HL-60/S4 (cell line): Measurements from ENCODE around the gene IGSF5.
"Not testable (repeated sequence)": the region's sequence is repeated elsewhere in the genome, so short reads cannot be mapped to it uniquely, and the experiment has no call there.

Experiments used
- in situ Hi-C: fragments of 300-500 bp; cut with MboI; formaldehyde crosslinking; loops from 2 replicates; pipeline ENCODE4 v1.14.3; 2022; ENCODE audit warnings: low sequenced_read_pairs

IGSF5 gene

GRCh38 chr21:39737376-39738000 is 7.5 kb upstream of the IGSF5 start:
- in situ Hi-C loops = no loop called here

- in situ Hi-C loops = no loop called here
These were observed 6.4 kb upstream of the IGSF5 start for GRCh38 chr21:39738566-39738965.

GRCh38 chr21:39739531-39739930 is 5.5 kb upstream of the IGSF5 start:
- in situ Hi-C loops = not testable (repeated sequence)

- in situ Hi-C loops = not testable (repeated sequence)
These were observed 2.4 kb upstream of the IGSF5 start for GRCh38 chr21:39742561-39742960.

GRCh38 chr21:39745332-39745731 is 349 bp downstream of the IGSF5 start:
- in situ Hi-C loops = not testable (repeated sequence)

- in situ Hi-C loops = no loop called here
These were observed 5.7 kb downstream of the IGSF5 start for GRCh38 chr21:39750670-39751069.

GRCh38 chr21:39754811-39755210 is 9.8 kb downstream of the IGSF5 start:
- in situ Hi-C loops = no loop called here

GRCh38 chr21:39756285-39756684 is 11.3 kb downstream of the IGSF5 start:
- in situ Hi-C loops = no loop called here

GRCh38 chr21:39763272-39763970 is 18.4 kb downstream of the IGSF5 start:
- in situ Hi-C loops = no loop called here

- in situ Hi-C loops = no loop called here
These were observed 29.2 kb downstream of the IGSF5 start for GRCh38 chr21:39774227-39774626.

- in situ Hi-C loops = no loop called here
These were observed 30.8 kb downstream of the IGSF5 start for GRCh38 chr21:39775816-39776215.

GRCh38 chr21:39776589-39776988 is 31.6 kb downstream of the IGSF5 start:
- in situ Hi-C loops = no loop called here

- in situ Hi-C loops = no loop called here
These were observed 36.3 kb downstream of the IGSF5 start for GRCh38 chr21:39781331-39781730.

- in situ Hi-C loops = no loop called here
These were observed 43.4 kb downstream of the IGSF5 start for GRCh38 chr21:39788383-39788782.

- in situ Hi-C loops = no loop called here
These were observed 51.5 kb downstream of the IGSF5 start for GRCh38 chr21:39796466-39796865.

GRCh38 chr21:39799178-39799577 is 54.2 kb downstream of the IGSF5 start:
- in situ Hi-C loops = no loop called here

- in situ Hi-C loops = no loop called here
These were observed 55.3 kb downstream of the IGSF5 start for GRCh38 chr21:39800311-39800710.

- in situ Hi-C loops = no loop called here
These were observed 57.2 kb downstream of the IGSF5 start for GRCh38 chr21:39802217-39802616.

- in situ Hi-C loops = no loop called here
These were observed 58.4 kb downstream of the IGSF5 start for GRCh38 chr21:39803393-39803792.

GRCh38 chr21:39804240-39804639 is 59.3 kb downstream of the IGSF5 start:
- in situ Hi-C loops = no loop called here

GRCh38 chr21:39805983-39806382 is 61.0 kb downstream of the IGSF5 start:
- in situ Hi-C loops = no loop called here

GRCh38 chr21:39807738-39808137 is 62.8 kb downstream of the IGSF5 start:
- in situ Hi-C loops = no loop called here

GRCh38 chr21:39809936-39810335 is 65.0 kb downstream of the IGSF5 start:
- in situ Hi-C loops = no loop called here
